HCEC 1CT (cell line): ENCODE data around the gene LZIC.

Experiments
- DNase-seq: peaks from one replicate; pipeline ENCODE4 v3.0.0-alpha.2; 2017

LZIC gene

DNA sequence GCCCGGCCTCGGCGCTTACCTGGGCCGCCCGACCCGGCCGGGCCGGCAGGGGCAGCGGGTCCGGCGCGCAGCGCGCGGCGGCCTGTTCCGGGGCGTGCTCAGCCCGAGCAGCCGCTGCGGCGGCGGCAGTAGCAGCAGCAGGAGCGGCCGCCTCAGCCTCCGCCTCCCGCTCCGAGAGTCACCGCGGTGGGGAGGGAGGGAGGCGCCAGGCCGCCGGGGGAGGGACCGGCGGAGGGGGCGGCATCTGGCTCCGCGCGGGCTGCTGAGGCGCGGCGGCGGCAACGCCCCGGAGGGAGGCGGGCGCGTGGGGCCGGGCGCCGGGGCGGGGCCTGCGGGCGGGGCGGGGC, 33.1 kb downstream of the LZIC start, which contains the start of gene CTNNBIP1:
Gene CTNNBIP1, minus strand, starts transcription at position 194 of the 347 bp plus-strand sequence. CDS start 38,205 bp downstream, outside the sequence.
- DNase-seq = no peak

DNA sequence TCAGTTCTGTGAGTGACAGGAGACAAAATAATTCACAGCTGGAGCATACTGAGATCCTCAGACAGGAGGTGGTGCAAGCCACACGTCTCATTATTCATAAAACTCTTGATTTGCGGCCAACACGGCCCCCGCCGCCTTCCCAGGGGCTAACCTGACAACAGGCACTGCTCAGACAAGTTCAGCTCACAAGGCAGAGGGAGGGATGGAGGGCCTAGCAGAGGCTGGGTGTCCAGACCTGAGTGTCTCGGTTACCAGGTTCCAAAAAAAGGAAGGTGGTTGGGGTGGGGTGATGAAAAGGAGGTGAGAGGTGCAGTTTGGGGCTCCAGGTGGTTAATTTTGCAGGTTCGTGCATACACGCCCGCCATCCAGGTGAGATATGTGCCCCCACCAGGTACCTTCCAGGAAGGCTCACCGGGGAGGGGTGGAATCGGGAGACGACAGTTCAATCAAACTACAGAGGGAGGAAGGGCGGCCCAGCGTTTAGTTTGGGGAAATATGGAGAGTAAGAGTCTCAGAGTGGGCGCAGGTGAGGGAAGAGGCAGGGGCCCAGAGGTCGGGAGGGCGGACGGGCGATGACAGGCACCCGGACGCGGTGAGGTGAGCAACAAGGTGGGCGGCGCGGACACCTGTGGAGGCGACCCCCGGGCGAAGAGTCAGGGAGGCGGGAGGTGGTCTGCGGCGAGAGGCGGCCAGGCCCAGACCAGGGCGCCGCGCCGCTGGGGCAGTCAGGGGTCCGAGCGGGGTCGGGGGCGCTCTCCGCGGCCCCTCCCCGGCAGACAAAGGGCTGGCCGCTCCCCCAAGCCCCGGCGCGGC, 33.8 kb downstream of the LZIC start:
- DNase-seq = no peak

DNA sequence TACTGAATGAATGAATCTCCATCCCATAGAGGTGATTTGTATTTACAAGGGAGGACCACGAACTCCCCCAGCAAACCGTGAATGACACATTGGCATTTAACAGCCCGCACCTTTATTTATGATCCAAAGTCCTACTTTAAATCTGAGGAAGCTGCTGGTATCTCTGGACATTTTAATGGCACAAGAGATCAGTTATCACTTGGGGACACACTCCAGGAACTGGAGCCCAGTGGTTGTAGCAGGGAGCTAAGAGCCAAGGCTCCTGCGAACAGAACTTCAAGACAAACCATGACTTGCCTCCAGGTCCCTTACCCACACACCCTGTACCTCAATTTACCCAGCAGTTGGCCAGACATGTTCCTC, 34.3 kb downstream of the LZIC start:
- DNase-seq = no peak

DNA sequence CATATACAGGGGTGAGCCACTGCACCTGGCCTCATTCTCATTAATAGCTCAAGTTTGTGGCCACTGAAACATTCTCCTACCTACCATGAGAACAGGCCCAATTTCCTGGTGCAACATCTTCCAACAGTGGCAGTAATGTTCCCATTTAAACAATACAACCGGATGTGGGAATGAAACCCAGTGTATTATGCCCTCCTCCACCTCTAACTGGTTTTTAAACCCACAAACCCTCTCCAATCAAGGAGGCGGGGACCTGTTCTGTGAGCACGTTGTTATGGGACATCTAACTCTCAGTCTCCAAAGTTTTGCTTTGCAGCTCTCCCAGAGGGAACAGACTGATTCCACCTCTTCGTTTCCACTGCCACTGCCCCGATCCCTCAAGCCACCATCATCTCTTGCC, 35.8 kb downstream of the LZIC start:
- no peak for DNase-seq

DNA sequence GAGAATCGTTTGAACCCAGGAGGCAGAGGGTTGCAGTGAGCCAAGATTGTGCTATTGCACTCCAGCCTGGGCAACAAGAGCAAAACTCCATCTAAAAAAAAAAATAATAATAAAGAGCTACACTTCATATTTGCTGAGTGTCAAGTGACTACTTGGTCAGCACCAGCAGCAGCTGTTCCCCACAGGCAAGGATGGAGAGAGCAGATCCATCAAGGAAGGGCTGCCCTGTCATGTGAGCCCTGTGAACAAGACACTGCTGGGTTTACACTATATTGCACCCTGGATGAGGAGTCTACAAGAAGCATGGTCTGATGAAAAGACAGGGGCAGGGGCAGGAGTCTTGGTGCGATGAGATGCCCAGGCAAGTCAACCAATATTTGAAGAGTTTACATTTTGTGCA, 36.7 kb downstream of the LZIC start:
- no peak for DNase-seq

DNA sequence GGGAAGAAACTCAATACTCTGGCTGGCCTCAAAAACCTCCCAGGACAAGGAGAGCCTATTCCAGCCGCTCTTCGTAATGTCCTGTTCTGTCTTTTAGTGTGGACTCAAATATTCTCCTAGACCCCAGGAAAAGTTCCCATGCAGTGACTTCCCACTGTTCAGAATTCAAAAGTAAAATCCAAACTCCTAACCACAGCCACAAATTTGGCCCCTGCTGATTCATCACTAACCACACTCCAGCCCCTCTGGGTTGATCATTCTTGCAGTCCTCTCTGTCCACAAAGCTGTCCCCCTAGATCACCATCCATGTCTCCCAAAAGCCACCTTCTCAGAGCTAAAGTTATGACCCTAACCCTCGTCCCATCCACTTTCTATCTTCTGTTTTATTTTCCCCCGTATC, 38.2 kb downstream of the LZIC start:
- peak; percentile 29 for DNase-seq

DNA sequence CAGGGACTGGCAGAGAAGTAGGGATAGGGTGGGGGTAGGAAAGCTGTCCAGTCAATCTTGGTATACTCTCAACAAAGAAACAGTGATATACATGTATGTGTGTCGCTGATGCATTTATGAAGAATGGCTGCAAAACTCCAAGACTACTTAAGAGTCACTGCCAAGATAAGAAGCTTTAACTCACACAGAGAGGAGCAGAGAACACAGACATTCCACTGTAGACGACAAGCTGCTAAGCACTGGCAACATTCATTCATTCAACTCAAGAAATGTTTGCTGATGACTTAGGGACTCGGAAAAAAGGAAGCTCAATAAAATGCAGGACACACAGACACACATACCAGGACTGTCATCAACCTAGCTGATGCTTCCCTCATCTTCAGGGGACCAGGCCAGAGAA, 38.6 kb downstream of the LZIC start:
- DNase-seq = no peak

DNA sequence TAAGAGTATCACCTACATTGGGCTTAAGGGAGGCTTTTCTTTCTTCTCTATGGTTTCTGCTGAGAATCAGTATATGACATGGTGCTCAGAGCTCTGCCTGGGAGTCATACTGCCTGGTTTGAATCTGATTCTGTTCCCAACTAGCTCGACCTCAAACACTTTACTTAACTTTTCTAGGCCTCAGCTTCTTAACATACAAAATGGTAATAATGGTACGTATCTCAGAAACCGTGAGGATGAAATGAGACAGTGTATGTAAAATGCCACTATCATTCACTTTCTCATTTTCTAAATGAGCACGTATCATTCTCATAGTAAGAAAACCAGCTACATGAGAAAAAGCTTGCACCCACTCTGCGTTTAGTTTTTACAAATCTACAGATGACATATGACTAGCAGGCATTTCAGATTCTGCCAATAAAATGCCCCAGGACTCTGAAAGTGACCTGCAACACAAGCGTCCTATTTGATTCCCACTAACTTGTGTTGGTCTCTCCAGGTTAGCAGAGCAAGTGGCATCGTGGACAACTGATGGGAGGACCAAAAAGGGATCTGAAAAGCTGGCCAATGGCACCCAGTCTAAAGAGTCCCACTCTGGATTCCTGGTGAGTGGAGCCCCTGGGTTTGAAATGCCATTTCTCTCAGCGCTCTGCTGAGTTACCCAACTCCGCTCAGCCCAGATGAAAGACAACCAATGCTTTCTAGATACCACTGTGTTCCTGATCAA, 39.2 kb downstream of the LZIC start:
- DNase-seq = no peak

DNA sequence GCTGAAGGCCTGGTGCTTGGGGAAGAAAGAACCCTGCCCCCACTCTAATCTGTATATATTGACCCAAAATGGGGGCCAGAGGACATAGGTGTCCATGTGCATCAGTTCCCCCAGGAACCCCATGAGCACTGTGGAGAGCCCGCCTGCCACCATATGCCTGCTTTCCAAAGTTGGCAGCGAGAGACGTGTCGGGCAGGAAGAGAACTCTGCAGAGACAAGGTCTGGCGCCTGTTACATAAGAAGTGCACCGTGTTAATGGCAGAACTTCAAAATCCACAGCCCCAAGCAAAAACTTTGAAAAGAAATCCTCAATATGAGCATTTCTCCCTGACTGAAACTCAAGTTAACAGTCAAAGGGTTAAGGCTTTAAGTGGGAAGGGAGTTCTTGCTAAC, 41.1 kb downstream of the LZIC start:
- DNase-seq = no peak

DNA sequence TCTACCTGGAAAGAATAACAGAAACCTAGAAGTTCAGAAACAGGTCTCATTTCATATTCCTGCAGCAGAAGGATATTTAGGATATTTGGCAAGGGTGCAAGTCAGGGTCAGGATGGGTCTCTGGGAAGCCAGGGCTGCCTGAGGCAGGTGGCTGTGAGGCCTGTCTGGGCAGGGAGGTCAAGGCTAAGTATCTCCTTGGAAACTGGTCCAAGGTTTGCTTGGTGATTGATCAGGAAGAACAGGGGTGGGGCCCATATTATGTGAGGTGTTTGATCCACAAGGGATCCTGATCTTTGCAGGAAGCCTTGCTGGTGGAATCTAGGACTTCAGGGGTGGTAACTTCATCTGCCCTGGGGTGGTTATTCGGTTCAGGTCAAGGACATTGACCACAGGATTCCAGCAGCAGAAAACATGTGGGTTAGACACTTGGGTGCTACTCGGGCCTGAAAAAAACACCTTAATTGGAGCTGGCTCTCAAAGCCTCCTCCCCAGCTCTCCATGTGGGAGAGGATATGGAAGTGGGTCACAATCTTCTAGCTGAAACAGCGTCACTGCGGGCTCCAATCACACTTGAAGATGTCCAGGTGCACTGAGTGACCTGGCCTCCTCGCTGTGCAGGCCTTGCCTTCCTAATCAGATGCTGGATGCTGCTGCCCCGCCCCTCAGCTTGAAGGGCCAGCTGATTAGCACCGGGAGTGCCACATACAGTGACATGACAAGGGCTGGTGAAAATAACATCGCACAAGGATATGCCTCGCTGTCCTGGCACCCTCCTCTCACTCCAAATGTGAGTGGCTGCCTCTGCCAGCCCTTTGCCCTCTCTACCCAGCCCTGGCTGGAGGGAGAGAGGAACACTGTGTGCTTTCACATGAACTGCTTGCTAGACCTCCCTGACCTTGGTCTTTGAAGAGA, 41.8 kb downstream of the LZIC start:
- no peak for DNase-seq

DNA sequence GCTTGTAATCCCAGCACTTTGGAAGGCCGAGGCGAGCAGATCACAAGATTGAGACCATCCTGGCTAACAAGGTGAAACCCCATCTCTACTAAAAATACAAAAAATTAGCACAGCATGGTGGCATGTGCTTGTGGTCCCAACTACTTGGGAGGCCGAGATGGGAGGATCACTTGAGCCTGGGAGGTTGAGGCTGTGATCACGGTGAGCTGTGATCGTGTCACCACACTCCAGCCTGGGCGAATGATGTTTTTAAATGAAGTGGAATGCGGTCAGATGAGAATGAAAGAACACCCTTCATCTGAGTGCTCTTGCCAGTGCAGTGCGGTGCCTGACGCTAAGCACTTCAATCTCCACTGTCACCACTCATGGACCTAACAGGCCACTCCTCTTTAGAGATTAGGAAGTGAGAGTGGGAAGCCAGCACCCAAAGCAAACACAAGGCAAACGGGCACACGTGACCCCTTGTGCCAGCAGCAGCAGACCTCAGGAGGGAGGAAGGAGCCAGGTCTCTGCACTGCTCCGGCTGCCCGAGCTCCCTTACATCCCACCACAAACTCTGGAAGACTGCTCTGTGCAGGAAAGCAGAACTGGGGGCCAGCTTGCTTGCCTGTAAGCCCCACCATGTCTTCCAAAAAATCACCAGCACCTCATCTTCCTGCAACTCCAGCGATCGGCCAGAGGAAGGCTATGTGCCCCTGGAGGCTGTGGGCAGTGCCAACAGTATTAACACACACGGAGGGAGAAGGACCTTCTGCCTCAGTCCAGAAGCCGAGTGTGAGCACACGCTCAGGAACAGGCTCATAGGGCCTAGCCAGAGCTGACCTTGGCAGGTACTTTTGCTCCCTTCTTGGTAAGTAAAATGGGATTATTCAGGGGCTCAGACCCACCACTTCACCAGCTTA, 42.8 kb downstream of the LZIC start:
- no peak for DNase-seq

DNA sequence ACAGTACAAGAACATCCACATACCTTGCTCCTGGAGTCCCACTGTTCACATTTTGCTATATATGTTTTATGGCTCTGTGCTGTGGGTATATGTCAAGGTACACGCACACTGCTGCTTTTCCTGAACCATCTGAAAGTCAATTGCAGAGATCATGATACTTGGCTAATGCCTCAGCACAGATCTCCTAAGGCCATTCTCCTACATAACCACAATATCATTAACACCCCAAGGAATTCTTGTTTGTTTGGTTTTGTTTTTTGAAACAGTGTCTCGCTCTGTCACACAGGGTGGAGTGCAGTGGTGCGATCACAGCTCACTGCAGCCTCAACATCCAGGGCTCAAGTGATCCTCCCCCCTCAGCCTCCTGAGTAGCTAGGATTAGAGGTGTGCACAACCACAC, 49.1 kb downstream of the LZIC start:
- DNase-seq = no peak

DNA sequence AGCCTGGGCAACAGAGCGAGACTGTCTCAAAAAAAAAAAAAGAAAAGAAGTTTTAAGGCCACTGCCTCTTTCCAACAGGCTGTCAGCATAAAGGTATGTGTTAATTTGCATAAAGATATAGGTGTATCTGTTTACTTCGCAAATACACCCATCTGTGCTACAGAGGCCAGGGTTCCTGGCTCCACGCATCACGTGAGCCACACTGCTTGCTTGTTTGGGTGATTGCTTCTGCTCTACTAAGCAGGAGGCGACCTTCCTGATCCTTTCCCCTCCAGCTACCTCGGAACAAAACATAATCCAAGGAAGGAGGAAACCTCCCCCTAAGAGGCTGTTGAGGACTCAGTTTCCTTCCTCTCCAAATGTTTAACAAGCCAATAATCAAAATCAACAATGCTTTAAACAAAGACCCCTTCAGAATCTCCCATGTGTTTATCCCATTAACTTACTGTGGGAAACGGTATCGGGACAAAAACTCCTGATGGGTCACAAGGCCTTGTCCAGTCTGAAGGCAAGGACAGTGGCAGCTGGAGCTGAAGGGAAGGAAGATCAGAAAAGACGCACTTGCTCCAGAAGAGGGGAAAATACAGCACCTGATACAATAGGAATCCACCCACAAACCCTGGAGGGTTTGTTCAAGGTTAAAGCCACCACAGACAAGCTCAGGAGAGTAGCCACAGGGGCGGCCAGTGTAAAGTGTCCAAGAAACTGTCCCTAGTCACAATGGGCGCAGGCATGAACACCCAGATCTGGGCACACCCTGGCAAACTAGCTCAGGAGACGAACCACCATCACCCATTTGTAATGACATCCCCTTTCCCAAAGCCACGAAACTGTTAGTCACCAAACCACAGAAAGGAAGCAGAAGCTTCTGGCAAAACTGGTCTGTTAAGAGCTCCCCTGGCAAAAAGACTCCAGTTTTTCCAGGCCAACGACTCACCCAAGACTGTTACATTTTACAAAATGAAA, 50.3 kb downstream of the LZIC start:
- peak; percentile 88 for DNase-seq

DNA sequence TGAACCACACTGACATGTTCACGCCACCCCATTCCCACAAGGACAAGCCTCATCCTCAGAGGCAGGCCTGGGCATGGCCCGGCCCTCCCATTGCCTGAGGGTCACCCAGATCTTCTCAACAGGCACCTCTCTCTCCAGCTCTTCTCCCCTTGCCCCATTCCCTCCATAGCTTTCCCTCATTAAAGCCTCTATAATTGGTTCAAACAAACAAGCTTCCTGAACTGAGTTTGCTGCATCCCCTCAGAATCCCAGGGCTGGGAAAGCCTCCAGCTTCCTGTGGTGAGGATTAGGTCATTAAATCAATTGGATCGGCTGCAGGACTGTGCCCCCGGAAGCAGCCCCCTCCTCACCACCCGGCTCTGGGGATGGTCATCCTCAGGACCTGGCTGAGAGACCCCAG, 52.0 kb downstream of the LZIC start:
- DNase-seq = no peak

DNA sequence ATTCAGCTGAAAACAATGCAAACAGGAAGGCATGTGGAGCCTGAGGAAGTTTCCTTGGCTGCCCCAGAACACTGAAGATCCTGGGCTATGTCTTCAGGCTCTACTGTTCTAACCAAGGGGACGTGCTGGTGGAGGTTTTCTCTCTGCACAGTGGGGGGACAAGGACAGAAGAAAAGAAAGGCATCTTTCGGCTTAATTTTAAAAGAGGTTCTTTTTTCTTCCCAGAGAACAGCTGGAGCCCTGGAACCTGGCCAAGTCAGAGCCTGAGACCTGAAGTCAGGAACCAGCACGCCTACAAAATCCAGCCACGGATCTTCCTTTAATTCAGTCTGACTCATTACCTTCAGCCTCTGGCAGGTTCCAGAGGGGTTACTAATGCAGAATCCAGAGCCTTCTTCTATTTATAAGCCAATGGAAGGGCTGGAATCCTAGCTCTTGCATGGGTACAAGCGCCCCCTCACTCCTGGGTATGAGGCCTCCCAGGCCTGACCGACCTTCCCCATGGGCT, 52.9 kb downstream of the LZIC start:
- DNase-seq = peak; percentile 96

DNA sequence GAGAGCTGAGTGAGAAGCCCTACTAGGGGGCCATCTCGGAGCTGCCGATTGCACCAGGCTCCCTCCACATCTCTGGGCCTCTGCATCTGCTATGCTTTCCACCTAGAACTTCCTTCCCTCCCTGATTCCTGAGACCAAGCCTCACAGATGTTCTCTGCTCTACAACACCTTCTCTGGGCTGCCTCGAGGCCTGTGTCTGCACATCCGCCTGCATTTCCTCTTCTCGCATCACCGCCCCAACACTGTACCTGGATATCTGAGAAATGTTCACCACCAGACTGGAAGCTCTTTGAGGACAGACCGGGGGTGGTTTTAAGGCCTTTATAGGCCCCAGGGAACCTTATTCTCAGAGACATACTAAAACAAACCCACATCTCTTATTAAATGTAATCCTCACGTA, 53.8 kb downstream of the LZIC start:
- DNase-seq = no peak

DNA sequence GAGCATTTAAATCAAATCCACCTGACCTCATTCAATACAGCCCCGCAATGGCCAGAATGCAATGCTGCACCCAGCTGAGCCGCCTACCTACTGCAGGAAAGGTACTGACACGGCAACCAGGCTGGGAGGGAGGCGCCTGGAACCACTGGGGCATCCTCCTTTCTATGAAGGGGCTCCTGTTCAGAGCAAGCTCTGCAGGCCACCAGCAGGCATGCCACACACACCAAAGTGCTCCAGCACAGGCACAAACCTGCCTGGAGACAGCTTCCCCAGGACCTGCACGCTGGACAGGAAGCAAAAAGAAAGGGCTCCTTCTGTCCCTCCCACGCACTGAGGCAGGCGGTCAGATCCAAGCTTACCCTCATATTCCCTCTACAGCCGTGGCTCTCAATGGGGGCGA, 54.3 kb downstream of the LZIC start:
- no peak for DNase-seq

DNA sequence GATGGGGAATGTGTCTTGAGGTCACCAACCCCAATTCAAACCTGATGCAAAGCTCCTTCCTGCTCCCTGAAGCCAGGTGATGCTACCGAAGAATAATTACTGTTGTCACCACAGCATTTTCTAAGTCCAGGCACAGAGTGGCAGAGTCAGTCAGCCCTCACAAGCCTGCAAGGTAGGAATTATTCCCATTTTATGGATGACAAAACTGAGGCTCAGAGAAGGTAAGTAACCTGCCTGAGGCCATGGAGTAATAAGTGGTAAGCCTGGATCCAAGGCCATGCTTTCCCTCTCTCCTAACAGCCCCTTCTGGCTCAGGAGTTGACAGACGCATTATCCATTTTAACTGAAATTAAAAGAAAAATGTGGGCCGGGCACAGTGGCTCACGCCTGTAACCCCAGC, 56.1 kb downstream of the LZIC start:
- no peak for DNase-seq

DNA sequence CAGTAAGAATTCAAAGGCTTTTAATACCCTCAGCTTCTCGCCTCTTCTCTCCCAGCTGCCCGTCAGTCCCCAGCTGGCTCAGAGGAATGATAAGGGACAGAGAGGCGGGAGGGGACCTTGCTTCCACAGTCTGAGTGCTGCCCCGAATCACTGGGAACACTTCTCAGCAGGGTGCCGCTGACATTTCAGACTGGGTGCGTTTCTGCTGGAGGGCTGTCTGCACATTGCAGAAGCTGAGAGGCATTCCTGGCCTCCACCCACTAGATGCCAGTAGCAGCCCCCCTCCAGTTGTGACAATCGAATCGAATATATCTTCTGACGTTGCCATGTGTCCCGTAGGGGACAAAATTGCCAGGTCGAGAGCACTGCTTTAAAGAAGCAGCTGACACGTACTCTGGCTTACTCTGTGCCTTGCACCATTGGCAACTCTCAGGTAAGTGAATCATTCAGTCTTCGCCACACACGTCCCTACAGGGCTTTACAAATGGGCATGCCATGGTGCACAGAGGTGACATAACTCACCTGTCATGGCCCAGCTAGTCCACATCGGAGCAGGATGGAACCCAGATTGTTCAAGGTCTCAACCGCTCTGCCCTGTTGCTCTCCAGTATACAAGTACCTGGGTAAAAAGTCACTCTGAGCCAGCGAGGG, 57.0 kb downstream of the LZIC start:
- DNase-seq = no peak

DNA sequence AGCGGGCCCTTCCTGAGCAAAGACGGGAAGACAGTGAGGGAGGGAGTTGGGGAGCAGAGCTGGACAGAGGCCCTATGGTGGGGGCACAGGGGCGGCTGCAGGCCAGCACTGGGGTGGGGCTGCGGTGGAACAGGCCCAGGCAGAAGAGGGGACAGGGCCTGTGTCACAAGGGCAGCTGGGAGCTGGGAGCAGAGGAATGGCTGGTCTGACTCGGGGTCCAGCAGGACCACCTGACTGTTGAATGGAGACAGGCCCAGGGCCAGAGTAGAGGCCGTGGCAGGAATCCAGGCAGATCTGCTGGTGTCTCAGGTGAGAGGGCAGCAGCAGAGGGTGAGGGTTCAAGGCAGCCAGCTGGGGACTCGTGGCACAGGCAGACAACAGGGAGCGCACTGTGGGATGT, 58.4 kb downstream of the LZIC start:
- no peak for DNase-seq
